ENCODE measurements around the gene MAPRE2.

The MAPRE2 gene

DNA sequence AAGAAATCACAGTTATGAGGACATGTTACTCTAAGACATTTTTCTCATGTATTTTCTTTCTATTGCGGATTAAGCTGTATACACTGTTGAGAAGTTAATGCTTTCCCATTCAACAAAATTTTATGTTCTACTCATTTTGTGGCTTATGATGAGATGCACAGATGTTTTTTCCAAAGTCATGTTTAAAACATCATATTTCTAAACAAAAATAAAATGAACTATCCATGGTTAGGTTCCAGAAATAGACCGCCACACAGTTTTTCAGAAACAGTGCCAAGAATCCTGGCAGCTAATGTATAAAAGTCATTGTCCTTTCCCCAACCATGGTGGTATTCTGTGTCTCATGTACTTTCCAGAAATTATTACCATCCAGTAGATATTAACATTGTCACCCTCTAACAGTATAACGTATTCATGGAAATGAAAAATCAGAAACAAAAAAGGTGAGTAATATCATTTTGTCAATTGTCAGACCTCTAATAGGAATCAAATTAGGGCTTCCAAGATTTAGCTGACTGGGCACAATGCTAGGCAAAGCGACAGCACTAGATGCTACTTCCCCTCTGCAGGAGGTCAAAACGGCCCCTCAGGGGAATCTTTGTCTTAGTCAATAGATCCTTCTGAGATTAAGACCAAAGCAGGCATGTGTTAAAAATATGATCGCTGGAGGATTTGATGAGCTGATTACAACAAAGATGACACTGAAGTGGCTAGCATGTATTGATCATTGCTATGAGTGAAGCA lies 145.2 kb downstream of the MAPRE2 start:
- no peak for FAIRE-seq

DNA sequence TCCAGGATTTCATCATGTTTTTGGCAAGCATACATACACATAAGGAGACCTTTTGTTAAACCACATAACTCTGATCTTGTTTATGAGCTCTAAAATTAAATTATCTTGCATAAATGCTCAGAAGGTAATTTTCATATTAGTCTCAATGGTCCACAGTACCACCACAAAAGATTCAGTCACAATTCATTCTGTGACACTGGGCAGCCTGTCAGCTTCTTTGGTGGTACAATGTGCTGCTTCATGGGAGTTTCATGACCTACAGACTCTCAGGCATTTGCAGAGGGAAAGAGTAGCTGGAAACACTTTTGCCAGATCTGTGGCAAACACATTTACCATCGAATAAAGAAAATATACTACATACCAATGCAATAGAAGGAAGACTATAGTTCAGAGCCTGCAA lies 148.3 kb downstream of the MAPRE2 start:
- FAIRE-seq, result no peak

- FAIRE-seq, result no peak
Measured at GRCh38 chr18:35190948-35191697, 149.9 kb downstream of the MAPRE2 start.

GRCh38 chr18:35191698-35192025 lies 150.4 kb downstream of the MAPRE2 start:
- FAIRE-seq, result no peak

GRCh38 chr18:35192415-35192814 lies 151.2 kb downstream of the MAPRE2 start:
- no peak for FAIRE-seq
